Activated T-cell treated with anti-CD3 and anti-CD28 coated beads for 24 hours (primary cell): ENCODE measurements around the gene GET3.
"Not testable (repeated sequence)": the region's sequence is repeated elsewhere in the genome, so short reads cannot be mapped to it uniquely, and the experiment has no call there.

Experiments used
- DNase-seq: peaks from one replicate; pipeline ENCODE4 v3.0.0-alpha.2; 2020; ENCODE audit warnings: low read depth

GET3 gene

GRCh38 chr19:12792051-12792852 is 55.0 kb downstream of the GET3 start:
- DNase-seq, result peak; percentile 70

- no peak for DNase-seq
Observed at GRCh38 chr19:12792853-12793289, 55.6 kb downstream of the GET3 start.

- peak; percentile 88 for DNase-seq
Observed at GRCh38 chr19:12793290-12794195, 56.2 kb downstream of the GET3 start.

- no peak for DNase-seq
Observed at GRCh38 chr19:12794196-12794941, 57.1 kb downstream of the GET3 start.

GRCh38 chr19:12794971-12795381 is 57.7 kb downstream of the GET3 start:
- DNase-seq, result no peak

GRCh38 chr19:12796146-12797071 is 59.1 kb downstream of the GET3 start:
- peak; percentile 70 for DNase-seq

GRCh38 chr19:12797141-12797587 is 59.9 kb downstream of the GET3 start:
- DNase-seq, result no peak

GRCh38 chr19:12797607-12798006 is 60.3 kb downstream of the GET3 start:
- not testable (repeated sequence) for DNase-seq
